ENCODE measurements around the gene JAK1.
"Not testable (repeated sequence)": the region's sequence is repeated elsewhere in the genome, so short reads cannot be mapped to it uniquely, and the experiment has no call there.

GRCh38 chr1:64998425-64998948 is 32.1 kb upstream of the JAK1 start:
- TF ChIP-seq PRDM1 (tag by site-specific recombination; IDR thresholded peaks at IDR 0.05); ZNF654 (tag by site-specific recombination; IDR thresholded peaks at IDR 0.05; ENCODE audit: low read depth); ZNF571 (tag by site-specific recombination; IDR thresholded peaks at IDR 0.05); CTCF (tag by site-specific recombination; IDR thresholded peaks at IDR 0.05); YY1 (tag by site-specific recombination; IDR thresholded peaks at IDR 0.05); PBX3 (CRISPR knock-in tag; IDR thresholded peaks at IDR 0.05); ZNF514 (tag by site-specific recombination; IDR thresholded peaks at IDR 0.05); ZNF155 (tag by site-specific recombination; IDR thresholded peaks at IDR 0.05): not testable (repeated sequence)

Data from HEK293 (cell line).